ENCODE measurements around the gene ZFP91.
A peak's percentile ranks its signal among the peaks of the same experiment; 100 is the strongest.

Gene ZFP91

GRCh38 chr11:58579192-58580129 lies 598 bp downstream of the ZFP91 start:
- peak; percentile 77 for DNase-seq (ENCODE audit: low read depth)
- peak overlapping the region; percentile 95 for H3K4me3 ChIP-seq (ENCODE audit: low read depth, low read length)

- peak overlapping the region; percentile 95 for H3K4me3 ChIP-seq (ENCODE audit: low read depth, low read length)
- no peak for DNase-seq (ENCODE audit: low read depth)
Measured at GRCh38 chr11:58580311-58580710, 1.4 kb downstream of the ZFP91 start.

- no peak for DNase-seq (ENCODE audit: low read depth)
- no peak overlapping the region for H3K4me3 ChIP-seq (ENCODE audit: low read depth, low read length)
Measured at GRCh38 chr11:58582437-58582836, 3.6 kb downstream of the ZFP91 start.

- DNase-seq (ENCODE audit: low read depth): no peak
- no peak overlapping the region for H3K4me3 ChIP-seq (ENCODE audit: low read depth, low read length)
Measured at GRCh38 chr11:58586998-58587397, 8.1 kb downstream of the ZFP91 start.

GRCh38 chr11:58591659-58592058 lies 12.8 kb downstream of the ZFP91 start:
- H3K4me3 ChIP-seq (ENCODE audit: low read depth, low read length): no peak overlapping the region
- DNase-seq (ENCODE audit: low read depth): no peak

GRCh38 chr11:58592760-58593472 lies 14.1 kb downstream of the ZFP91 start:
- no peak for DNase-seq (ENCODE audit: low read depth)
- no peak overlapping the region for H3K4me3 ChIP-seq (ENCODE audit: low read depth, low read length)

GRCh38 chr11:58594826-58595225 lies 16.0 kb downstream of the ZFP91 start:
- H3K4me3 ChIP-seq (ENCODE audit: low read depth, low read length): no peak overlapping the region
- DNase-seq (ENCODE audit: low read depth): no peak

- no peak for DNase-seq (ENCODE audit: low read depth)
- no peak overlapping the region for H3K4me3 ChIP-seq (ENCODE audit: low read depth, low read length)
Measured at GRCh38 chr11:58596621-58597020, 17.8 kb downstream of the ZFP91 start.

GRCh38 chr11:58597486-58598144 lies 18.8 kb downstream of the ZFP91 start:
- no peak for DNase-seq (ENCODE audit: low read depth)
- no peak overlapping the region for H3K4me3 ChIP-seq (ENCODE audit: low read depth, low read length)

GRCh38 chr11:58600510-58600909 lies 21.6 kb downstream of the ZFP91 start:
- no peak for DNase-seq (ENCODE audit: low read depth)
- no peak overlapping the region for H3K4me3 ChIP-seq (ENCODE audit: low read depth, low read length)

GRCh38 chr11:58606930-58607714 lies 28.3 kb downstream of the ZFP91 start:
- DNase-seq (ENCODE audit: low read depth): no peak
- no peak overlapping the region for H3K4me3 ChIP-seq (ENCODE audit: low read depth, low read length)

GRCh38 chr11:58608331-58608730 lies 29.5 kb downstream of the ZFP91 start:
- DNase-seq (ENCODE audit: low read depth): no peak
- H3K4me3 ChIP-seq (ENCODE audit: low read depth, low read length): no peak overlapping the region

GRCh38 chr11:58609723-58610122 lies 30.9 kb downstream of the ZFP91 start:
- no peak overlapping the region for H3K4me3 ChIP-seq (ENCODE audit: low read depth, low read length)
- DNase-seq (ENCODE audit: low read depth): no peak

- DNase-seq (ENCODE audit: low read depth): no peak
- no peak overlapping the region for H3K4me3 ChIP-seq (ENCODE audit: low read depth, low read length)
Measured at GRCh38 chr11:58613228-58613627, 34.4 kb downstream of the ZFP91 start.

- H3K4me3 ChIP-seq (ENCODE audit: low read depth, low read length): no peak overlapping the region
- no peak for DNase-seq (ENCODE audit: low read depth)
Measured at GRCh38 chr11:58615559-58615958, 36.7 kb downstream of the ZFP91 start.

GRCh38 chr11:58616594-58616993 lies 37.7 kb downstream of the ZFP91 start:
- peak; percentile 60 for DNase-seq (ENCODE audit: low read depth)
- H3K4me3 ChIP-seq (ENCODE audit: low read depth, low read length): no peak overlapping the region

- no peak overlapping the region for H3K4me3 ChIP-seq (ENCODE audit: low read depth, low read length)
- no peak for DNase-seq (ENCODE audit: low read depth)
Measured at GRCh38 chr11:58617976-58618557, 39.2 kb downstream of the ZFP91 start.

GRCh38 chr11:58621586-58622262 lies 42.9 kb downstream of the ZFP91 start:
- H3K4me3 ChIP-seq (ENCODE audit: low read depth, low read length): no peak overlapping the region
- DNase-seq (ENCODE audit: low read depth): no peak

GRCh38 chr11:58622344-58622743 lies 43.5 kb downstream of the ZFP91 start, which contains the start of gene CNTF:
Gene CNTF, plus strand, starts transcription at chr11:58622665. Its CDS starts 88 bp downstream, at chr11:58622753.
- DNase-seq (ENCODE audit: low read depth): no peak

More at GRCh38 chr11:58622344-58622743, 43.5 kb downstream of the ZFP91 start, which contains the start of gene CNTF:
- H3K4me3 ChIP-seq (ENCODE audit: low read depth, low read length): no peak within 1 kb of the TSS
